H1 (cell line): ENCODE results near the gene TMEM178B. TPM values are rescaled to one million over a fixed set of nuclear protein-coding genes. Genes with fewer than 3 reads are reported as not detected.

ENCODE experiments used
- CTCF ChIA-PET: fragments of 300-600 bp; sonication (Branson Sonifier 250); formaldehyde crosslinking; loops from one replicate; lab custom pipeline; 2021; ENCODE audit not compliant: partially characterized antibody; lab: Charles Lee
- POLR2A ChIA-PET: fragments of 300-600 bp; sonication (Branson Sonifier 250); formaldehyde crosslinking; loops from one replicate; lab custom pipeline; 2021; ENCODE audit warnings: inconsistent platforms; ENCODE audit not compliant: partially characterized antibody; lab: Charles Lee
- DNase-seq, 2 experiments: peaks; one replicate each; pipeline versions ENCODE4 v3.0.0 to v3.0.0-alpha.2; 2010 to 2022; ENCODE audit warnings: low spot score in 2 of 2, low read depth in 1 of 2, mixed read lengths in 1 of 2
- FAIRE-seq: peaks from 2 replicates; lab custom pipeline; 2011; peaks lifted over from hg19 to GRCh38; lab: Jason Lieb, UNC
- H2AFZ ChIP-seq: 2 replicates; pipeline ENCODE4 v1.8.1; 2012; ENCODE audit warnings: low read length, inconsistent platforms
- H2AK5ac ChIP-seq: 2 replicates; pipeline ENCODE4 v1.6.1; 2013; ENCODE audit warnings: low read depth, low read length
- H2BK120ac ChIP-seq: replicated peaks from 2 replicates; pipeline ENCODE3; 2013; ENCODE audit warnings: low read depth, low read length, inconsistent platforms
- H2BK12ac ChIP-seq: 2 replicates; pipeline ENCODE4 v1.6.1; 2013; ENCODE audit warnings: low read depth, low read length
- H2BK15ac ChIP-seq: 2 replicates; pipeline ENCODE4 v1.6.1; 2013; ENCODE audit warnings: low read length
- H2BK20ac ChIP-seq: 2 replicates; pipeline ENCODE4 v1.6.1; 2013; ENCODE audit warnings: low read length
- H2BK5ac ChIP-seq: 2 replicates; pipeline ENCODE4 v1.6.1; 2013; ENCODE audit warnings: low read depth, low read length
- H3K14ac ChIP-seq: 2 replicates; pipeline ENCODE4 v1.6.1; 2013; ENCODE audit warnings: inconsistent platforms; ENCODE audit not compliant: insufficient read length
- H3K18ac ChIP-seq: 2 replicates; pipeline ENCODE4 v1.6.1; 2013; ENCODE audit warnings: low read length; ENCODE audit errors: extremely low read depth
- H3K23ac ChIP-seq: 2 replicates; pipeline ENCODE4 v1.6.1; 2013; ENCODE audit warnings: inconsistent platforms; ENCODE audit not compliant: insufficient read length
- H3K23me2 ChIP-seq: 2 replicates; pipeline ENCODE4 v1.6.1; 2013; ENCODE audit warnings: low read depth, low read length
- H3K27ac ChIP-seq: 2 replicates; pipeline ENCODE4 v1.6.1; 2011; ENCODE audit warnings: low read depth, low read length, inconsistent platforms
- H3K27me3 ChIP-seq, 4 experiments: replicated peaks in 1 of 4; 1 replicate in 1 of 4; 2 replicates in 3 of 4; pipeline versions ENCODE4 v1.6.1 to v1.8.1; 2011 to 2013; ENCODE audit warnings: low read length in 3 of 4, mild to moderate bottlenecking in 3 of 4, inconsistent platforms in 2 of 4, mixed read lengths in 2 of 4, moderate library complexity in 1 of 4; ENCODE audit not compliant: control insufficient read depth in 3 of 4, insufficient read depth in 3 of 4; ENCODE audit errors: extremely low read depth in 1 of 4
- H3K36me3 ChIP-seq, 4 experiments: 2 replicates each; pipeline versions ENCODE4 v1.6.1 to v1.8.1; 2011 to 2013; ENCODE audit warnings: mild to moderate bottlenecking in 4 of 4, low read length in 3 of 4, moderate library complexity in 2 of 4, control low read depth in 1 of 4, inconsistent platforms in 1 of 4; ENCODE audit not compliant: insufficient read depth in 4 of 4, control insufficient read depth in 2 of 4
- H3K4ac ChIP-seq: replicated peaks from 2 replicates; pipeline ENCODE3; 2013; ENCODE audit warnings: low read length, low read depth, mixed read lengths, inconsistent platforms; ENCODE audit not compliant: insufficient read length
- H3K4me1 ChIP-seq, 4 experiments: replicated peaks in 1 of 4; 1 replicate in 1 of 4; 2 replicates in 3 of 4; pipeline versions ENCODE4 v1.6.1 to v1.8.1; 2011 to 2013; ENCODE audit warnings: low read length in 3 of 4, inconsistent platforms in 2 of 4, mixed read lengths in 1 of 4; ENCODE audit not compliant: insufficient read depth in 4 of 4, control insufficient read depth in 3 of 4
- H3K4me2 ChIP-seq, 2 experiments: 2 replicates each; pipeline versions ENCODE4 v1.6.1 to v1.8.1; 2011 to 2013; ENCODE audit warnings: low read depth in 2 of 2, low read length in 2 of 2, control low read depth in 1 of 2, inconsistent platforms in 1 of 2, mild to moderate bottlenecking in 1 of 2; ENCODE audit not compliant: insufficient read depth in 1 of 2
- H3K4me3 ChIP-seq, 4 experiments: fragments of 200-600, 300-600 bp in 1 of 4; sonication (generic), shearing (Covaris generic), sonication (Bioruptor Twin) in 1 of 4; 2 replicates each; pipeline versions ENCODE4 v1.5.1 to v1.8.1; 2011 to 2016; ENCODE audit warnings: low read length in 4 of 4, low read depth in 3 of 4, control low read depth in 2 of 4, inconsistent platforms in 2 of 4, mild to moderate bottlenecking in 2 of 4, mixed read lengths in 1 of 4, moderate library complexity in 1 of 4; ENCODE audit not compliant: insufficient read depth in 2 of 4; ENCODE audit errors: extremely low read depth in 1 of 4
- H3K56ac ChIP-seq: replicated peaks from 2 replicates; pipeline ENCODE3; 2013; ENCODE audit warnings: low read depth, mild to moderate bottlenecking, mixed read lengths, low read length, inconsistent platforms; ENCODE audit not compliant: insufficient read length
- H3K79me1 ChIP-seq: 2 replicates; pipeline ENCODE4 v1.6.1; 2013; ENCODE audit warnings: low read depth, low read length, control low read depth
- H3K79me2 ChIP-seq, 2 experiments: 2 replicates each; pipeline versions ENCODE4 v1.6.1 to v1.8.1; 2012 to 2013; ENCODE audit warnings: low read length in 2 of 2, mild to moderate bottlenecking in 2 of 2, inconsistent platforms in 1 of 2; ENCODE audit not compliant: insufficient read depth in 2 of 2, control insufficient read depth in 1 of 2
- H3K9ac ChIP-seq, 4 experiments: replicated peaks in 1 of 4; 1 replicate in 1 of 4; 2 replicates in 3 of 4; pipeline versions ENCODE4 v1.6.1 to v1.8.1; 2011 to 2013; ENCODE audit warnings: low read depth in 3 of 4, low read length in 3 of 4, control low read depth in 2 of 4, mild to moderate bottlenecking in 2 of 4, moderate library complexity in 2 of 4, inconsistent platforms in 1 of 4; ENCODE audit errors: extremely low read depth in 1 of 4
- H3K9me3 ChIP-seq, 2 experiments: 2 replicates each; pipeline versions ENCODE4 v1.6.1 to v1.8.1; 2012 to 2013; ENCODE audit warnings: mild to moderate bottlenecking in 2 of 2, moderate library complexity in 2 of 2, control low read depth in 1 of 2, inconsistent platforms in 1 of 2, low read depth in 1 of 2, low read length in 1 of 2, mixed read lengths in 1 of 2; ENCODE audit not compliant: insufficient read depth in 2 of 2
- H4K20me1 ChIP-seq, 2 experiments: replicated peaks in 1 of 2; 2 replicates each; pipeline versions ENCODE3 to v1.8.1; 2011 to 2013; ENCODE audit warnings: inconsistent platforms in 2 of 2, low read length in 2 of 2, mild to moderate bottlenecking in 1 of 2; ENCODE audit not compliant: insufficient read depth in 2 of 2, control insufficient read depth in 1 of 2
- H4K5ac ChIP-seq: 2 replicates; pipeline ENCODE4 v1.6.1; 2013; ENCODE audit warnings: low read length, low read depth, mixed read lengths, inconsistent platforms; ENCODE audit not compliant: insufficient read length
- H4K8ac ChIP-seq: 2 replicates; pipeline ENCODE4 v1.8.0; 2013; ENCODE audit warnings: mild to moderate bottlenecking, moderate library complexity, low read length, inconsistent platforms; ENCODE audit not compliant: insufficient read depth; ENCODE audit errors: extremely low read depth
- H4K91ac ChIP-seq: replicated peaks from 2 replicates; pipeline ENCODE3; 2013; ENCODE audit warnings: low read length, mixed read lengths, inconsistent platforms; ENCODE audit not compliant: insufficient read length
- BCL11A ChIP-seq, 2 experiments: IDR thresholded peaks; one replicate each; pipeline ENCODE4 v1.6.1; 2011; ENCODE audit warnings: low read depth in 2 of 2, low read length in 2 of 2, mild to moderate bottlenecking in 2 of 2
- CBX5 ChIP-seq: fragments of 300-800, 300-1000 bp; sonication (generic); IDR thresholded peaks from 2 replicates; pipeline ENCODE4 v1.7.1; 2016; ENCODE audit warnings: antibody characterized with exemption, low read length, low read depth
- CHD2 ChIP-seq: IDR thresholded peaks from 2 replicates; pipeline ENCODE4 v1.6.1; 2012; ENCODE audit warnings: low read length, improper control_type of control experiment
- GTF2F1 ChIP-seq: IDR thresholded peaks from 2 replicates; pipeline ENCODE4 v1.6.1; 2012; ENCODE audit warnings: low read depth, low read length, improper control_type of control experiment, borderline replicate concordance
- SP2 ChIP-seq: IDR thresholded peaks from 2 replicates; pipeline ENCODE4 v1.6.1; 2012; ENCODE audit warnings: mild to moderate bottlenecking, low read length, inconsistent platforms
- SRF ChIP-seq: IDR thresholded peaks from 2 replicates; pipeline ENCODE4 v1.6.1; 2011; ENCODE audit warnings: mild to moderate bottlenecking, low read depth, low read length, moderate library complexity
- TAF7 ChIP-seq: optimal IDR thresholded peaks from 2 replicates; pipeline ENCODE3; 2011; ENCODE audit warnings: low read depth, mild to moderate bottlenecking, inconsistent platforms, low read length, moderate library complexity, borderline replicate concordance
- TEAD4 ChIP-seq: IDR thresholded peaks from 2 replicates; pipeline ENCODE4 v1.6.1; 2012; ENCODE audit warnings: low read depth, low read length, inconsistent platforms, mixed read lengths
- USF2 ChIP-seq: IDR thresholded peaks from 2 replicates; pipeline ENCODE4 v1.6.1; 2011; ENCODE audit warnings: low read length, improper control_type of control experiment
- WGBS, 2 experiments: shearing (Covaris generic) in 1 of 2; methylation state at CpG; one replicate each; pipeline versions ENCODE4 v1.1.6 to v1.1.7; 2013 to 2015; ENCODE audit warnings: low lambda C conversion rate in 2 of 2, mixed read lengths in 2 of 2, inconsistent platforms in 1 of 2, low coverage in 1 of 2, missing lambda C conversion rate in 1 of 2; ENCODE audit not compliant: insufficient replicate concordance in 2 of 2, insufficient coverage in 1 of 2, insufficient read length in 1 of 2; ENCODE audit errors: extremely low coverage in 1 of 2, missing lambda C conversion rate in 1 of 2; 5-methylcytosine and 5-hydroxymethylcytosine counted together
- polyA plus RNA-seq, 7 experiments: library from polyadenylated mRNA; depleted of rRNA in 3 of 7; stranded (reverse) in 5 of 7; unstranded in 2 of 7; fragments of >200 nt in 5 of 7; fragments of 200-250 nt in 2 of 7; gene quantifications; 1 replicate in 5 of 7; 2 replicates in 1 of 7; 4 replicates in 1 of 7; pipeline versions ENCODE4 v1.2.1 to v1.2.3, GENCODE V29; 2011 to 2013; ENCODE audit warnings: missing spikeins in 2 of 7, mixed read lengths in 2 of 7
- total RNA-seq: library from RNA; stranded (reverse); fragmentation: NEBNext Ultra II Directional; extraction: Animal tissue kit (Norgen Biotek cat#: 25700); gene quantifications from 2 replicates; pipeline ENCODE4 v1.2.1, GENCODE V29; 2021

TMEM178B gene
- total and polyA plus RNA-seq, 2 of the 8 experiments (the other 6 are each of a cell fraction or from before 2014, with no cell fraction given), result 5.3 to 18.1 TPM

- 0 out of 4 replicates have a peak, but pooled peaks cover 0 to 2% of the 10 kb centered on the region in 2 experiments for H3K9me3 ChIP-seq
- H3K23ac ChIP-seq, result no peak overlapping the region
- FAIRE-seq (no peak), DNase-seq (no peak)
- H3K23me2 ChIP-seq, result no peaks in the 10 kb centered on the region; the same call in 1 of the 2 replicates
- H3K56ac ChIP-seq, result no peak overlapping the region
- ChIA-PET POLR2A (no interaction called here), CTCF (no interaction called here)
- H3K79me2 ChIP-seq, result no peaks in the 10 kb centered on the region
- H4K20me1 ChIP-seq, result no peaks in the 10 kb centered on the region
- H3K9ac ChIP-seq, result no peak overlapping the region
- no peak overlapping the region for H4K8ac ChIP-seq
- H2BK20ac ChIP-seq, result no peak overlapping the region
- H3K36me3 ChIP-seq, result no peaks in the 10 kb centered on the region
- no peak overlapping the region for H2AFZ ChIP-seq
- H3K4me3 ChIP-seq, result no peak overlapping the region
- H2BK5ac ChIP-seq, result no peak overlapping the region
- H2BK120ac ChIP-seq, result no peak overlapping the region
- H3K4me2 ChIP-seq, result no peak overlapping the region
- no peaks in the 10 kb centered on the region; the same call in 1 of the 2 replicates for H3K79me1 ChIP-seq
- no peak overlapping the region for H3K14ac ChIP-seq
- peaks cover 6 to 20% (median 13%) of the 10 kb centered on the region in 4 experiments for H3K4me1 ChIP-seq
- WGBS, 2 experiments, result 93% methylated on average over 2 of the region's 2 CpGs; no CpG with 5 or more reads in 1 of the 2 experiments
- H4K5ac ChIP-seq, result no peak overlapping the region
- H3K4ac ChIP-seq, result no peak overlapping the region
- H3K27me3 ChIP-seq, result no peaks in the 10 kb centered on the region
- H3K18ac ChIP-seq, result no peak overlapping the region
- no peak overlapping the region for H2BK12ac ChIP-seq
- TF ChIP-seq TEAD4, result no peak
- no peak for TF ChIP-seq CBX5
- no peak for TF ChIP-seq SP2
- TF ChIP-seq SRF, result no peak
- no peak for TF ChIP-seq BCL11A (IDR thresholded peaks at IDR 0.05; ENCODE audit: low read depth in 2 of 2, low read length in 2 of 2)
- TF ChIP-seq USF2, result no peak
- no peak for TF ChIP-seq CHD2
- TF ChIP-seq GTF2F1, result no peak
- TF ChIP-seq TAF7, result no peak
- no peak overlapping the region for H2BK15ac ChIP-seq
- no peak overlapping the region for H2AK5ac ChIP-seq
- H3K27ac ChIP-seq, result no peak overlapping the region
- H4K91ac ChIP-seq, result no peak overlapping the region
Measured at GRCh38 chr7:141363748-141364147, 289.9 kb downstream of the TMEM178B start.
